M059J (cell line): ENCODE measurements around the gene ARHGAP35. TPM values are rescaled to one million over a fixed set of nuclear protein-coding genes. Genes with fewer than 3 reads are reported as not detected.
"Not testable (repeated sequence)": the region's sequence is repeated elsewhere in the genome, so short reads cannot be mapped to it uniquely, and the experiment has no call there.

Experiments used
- DNase-seq: peaks from one replicate; pipeline ENCODE4 v3.0.0-alpha.2; 2012; ENCODE audit warnings: low read depth
- total RNA-seq: library from RNA; depleted of rRNA; stranded (reverse); fragments of >200 nt; shearing (Covaris generic); gene quantifications from 2 replicates; pipeline ENCODE4 v1.2.3, GENCODE V29; 2014; rRNA removed

ARHGAP35 gene
- 18.7 and 43.2 TPM in 2 replicates for total RNA-seq

- DNase-seq = no peak
These were observed at the start of gene ARHGAP35 for GRCh38 chr19:46860846-46861690. ARHGAP35 (plus strand) TSS chr19:46860997; CDS start chr19:46918676, 57,679 bp downstream.

- no peak for DNase-seq
These were observed 47.6 kb upstream of the ARHGAP35 start for GRCh38 chr19:46812977-46813838.

- DNase-seq = peak; percentile 55
These were observed 46.9 kb upstream of the ARHGAP35 start for GRCh38 chr19:46813839-46814358.

- no peak for DNase-seq
These were observed 44.8 kb upstream of the ARHGAP35 start for GRCh38 chr19:46815833-46816627.

DNA sequence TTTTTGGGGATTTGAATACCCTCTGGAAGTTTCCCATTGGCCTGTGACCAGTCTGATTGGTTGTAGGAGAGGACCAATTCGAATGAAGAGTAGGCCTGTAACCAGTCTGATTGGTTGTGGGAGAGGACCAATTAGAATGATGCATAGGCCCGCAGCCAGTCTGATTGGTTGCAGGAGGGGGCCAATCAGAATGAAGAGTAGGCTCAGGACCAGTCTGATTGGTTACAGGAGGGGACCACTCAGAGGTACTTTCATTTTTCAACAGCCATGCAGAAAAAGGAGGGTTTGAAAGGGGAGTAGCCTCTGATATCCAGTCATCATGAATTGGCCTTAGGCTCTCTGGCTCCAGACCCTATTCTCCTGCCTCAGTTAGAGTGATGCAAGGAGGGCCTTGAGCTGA, 42.0 kb upstream of the ARHGAP35 start:
- peak; percentile 49 for DNase-seq

GRCh38 chr19:46821512-46822409, 39.0 kb upstream of the ARHGAP35 start:
- DNase-seq = no peak

GRCh38 chr19:46822410-46822787, 38.4 kb upstream of the ARHGAP35 start:
- not testable (repeated sequence) for DNase-seq

- no peak for DNase-seq
These were observed 37.7 kb upstream of the ARHGAP35 start for GRCh38 chr19:46823049-46823448.

- DNase-seq = peak; percentile 41
These were observed 35.7 kb upstream of the ARHGAP35 start for GRCh38 chr19:46824890-46825730.

DNA sequence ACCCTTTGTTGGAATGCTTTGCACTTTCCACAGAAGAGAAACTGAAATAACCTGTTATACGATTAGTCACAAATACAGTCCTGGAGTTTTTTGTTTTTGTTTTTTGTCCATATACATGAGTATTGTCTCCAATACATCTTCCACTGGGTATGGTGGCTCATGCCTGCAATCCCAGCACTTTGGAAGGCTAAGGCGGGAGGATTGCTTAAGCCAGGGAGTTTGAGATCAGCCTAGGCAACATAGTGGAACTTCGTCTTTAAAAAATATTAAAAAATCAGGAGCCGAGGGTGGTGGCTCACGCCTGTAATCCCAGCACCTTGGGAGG, 35.1 kb upstream of the ARHGAP35 start:
- no peak for DNase-seq

DNA sequence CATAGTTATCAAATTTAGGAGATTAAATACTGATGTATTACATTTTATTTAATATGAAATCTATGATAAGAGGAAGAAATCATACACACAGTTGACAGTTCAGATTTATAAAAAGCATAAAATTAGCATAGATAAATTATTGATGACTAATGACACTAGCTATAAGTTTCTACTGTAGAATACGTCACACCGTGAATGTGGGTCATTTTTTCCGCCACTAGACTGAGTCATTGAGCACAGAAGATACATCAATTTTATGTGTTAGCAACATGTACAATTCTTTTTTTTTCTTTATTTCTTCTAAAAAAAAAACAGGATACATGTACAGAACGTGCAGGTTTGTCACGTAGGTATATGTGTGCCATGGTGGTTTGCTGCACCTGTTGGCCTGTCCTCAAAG, 32.3 kb upstream of the ARHGAP35 start:
- DNase-seq = no peak

GRCh38 chr19:46830864-46831263, 29.9 kb upstream of the ARHGAP35 start:
- no peak for DNase-seq

DNA sequence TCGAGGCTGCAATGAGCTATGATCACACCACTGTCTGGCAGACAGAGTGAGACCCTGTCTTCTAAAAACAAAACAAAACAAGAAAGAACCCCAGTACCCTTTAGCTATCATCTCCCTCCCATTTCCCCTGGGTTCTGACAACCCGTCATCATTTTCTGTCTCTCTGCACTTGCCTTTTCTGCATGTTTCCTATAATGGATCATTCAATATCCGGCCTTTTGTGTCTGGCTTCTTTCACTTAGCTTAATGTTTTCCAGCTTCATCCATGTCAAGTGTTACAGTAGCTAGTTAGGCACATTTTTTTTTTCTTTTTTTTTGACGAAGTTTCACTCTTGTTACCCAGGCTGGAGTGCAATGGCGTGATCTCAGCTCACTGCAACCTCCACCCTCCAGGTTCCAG, 26.7 kb upstream of the ARHGAP35 start:
- DNase-seq = no peak

GRCh38 chr19:46834984-46835383, 25.8 kb upstream of the ARHGAP35 start:
- no peak for DNase-seq

GRCh38 chr19:46838160-46838559, 22.6 kb upstream of the ARHGAP35 start:
- no peak for DNase-seq

DNA sequence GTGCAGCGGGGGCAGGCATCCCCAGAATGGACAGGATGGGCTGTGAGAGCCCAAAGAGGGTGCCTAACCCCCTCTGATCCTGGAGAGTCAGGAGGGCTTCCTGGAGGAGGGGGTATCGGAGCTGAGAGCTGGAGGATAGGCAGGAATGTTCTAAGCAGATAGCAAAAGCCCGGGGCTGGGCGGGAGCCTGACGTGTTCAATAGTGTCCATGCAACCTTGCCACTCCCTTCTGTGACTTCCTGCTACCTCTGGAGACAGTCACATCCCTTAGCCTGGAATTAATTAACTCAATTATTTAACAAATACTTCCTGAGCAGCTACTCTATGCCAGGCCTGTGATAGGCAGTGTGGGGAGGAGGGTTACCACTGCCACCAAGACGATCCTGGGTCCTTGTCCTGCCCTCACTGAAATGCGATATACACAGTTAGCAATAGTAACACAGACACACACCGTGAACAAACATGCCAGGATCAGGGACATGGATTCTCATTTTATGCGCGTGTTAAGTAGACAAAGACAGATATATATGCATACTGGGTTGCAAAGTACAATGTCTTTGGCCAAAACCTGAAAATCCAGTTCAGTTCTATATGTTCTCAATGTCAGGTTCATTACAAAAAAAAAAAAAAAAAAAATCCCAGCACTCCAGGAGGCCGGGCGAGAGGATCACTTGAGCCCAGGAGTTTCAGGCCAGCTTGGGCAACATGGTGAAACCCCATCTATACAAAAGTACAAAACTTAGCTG, 20.9 kb upstream of the ARHGAP35 start:
- no peak for DNase-seq

DNA sequence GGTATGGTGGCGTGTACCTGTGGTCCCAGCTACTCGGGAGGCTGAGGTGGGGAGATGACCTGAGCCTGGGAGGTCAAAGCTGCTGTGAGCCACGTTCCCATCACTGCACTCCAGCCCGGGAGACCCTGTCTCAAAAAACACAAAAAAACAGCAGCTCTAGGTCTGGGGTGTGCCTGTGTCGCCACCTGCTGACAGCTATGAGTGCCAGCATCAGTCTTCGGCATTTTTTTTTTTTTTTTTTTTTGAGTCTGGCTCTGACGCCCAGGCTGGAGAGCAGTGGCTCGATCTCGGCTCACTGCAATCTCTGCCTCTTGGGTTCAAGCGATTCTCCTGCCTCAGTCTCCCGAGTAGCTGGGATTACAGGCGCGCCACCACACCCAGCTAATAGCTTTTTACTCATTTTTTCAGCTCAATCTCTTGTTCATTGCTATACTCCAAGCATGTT, 20.3 kb upstream of the ARHGAP35 start:
- peak; percentile 60 for DNase-seq

GRCh38 chr19:46841458-46842083, 19.2 kb upstream of the ARHGAP35 start:
- peak; percentile 88 for DNase-seq

GRCh38 chr19:46842791-46843190, 18.0 kb upstream of the ARHGAP35 start:
- no peak for DNase-seq
